HEK293 (cell line): ENCODE measurements around the gene TUBA8.
A peak's percentile ranks its signal among the peaks of the same experiment; 100 is the strongest.

Source experiments
- CTCF ChIA-PET: fragments of 350-600 bp; formaldehyde crosslinking; extraction: SDS; loops from one replicate; lab custom pipeline; 2021; ENCODE audit warnings: antibody characterized with exemption; lab: Yijun Ruan, JAX
- POLR2A ChIA-PET: fragments of 300-600 bp; formaldehyde crosslinking; extraction: SDS; loops from one replicate; lab custom pipeline; 2020; ENCODE audit warnings: antibody characterized with exemption, inconsistent platforms; lab: Yijun Ruan, JAX
- H3K27ac ChIP-seq: fragments of 200-500 bp; sonication (Bioruptor generic); 2 replicates; pipeline ENCODE4 v1.5.1; 2014; ENCODE audit warnings: low read depth, low read length, control low read depth, inconsistent platforms; ENCODE audit errors: extremely low read depth
- H3K36me3 ChIP-seq, 2 experiments: fragments of 200-500 bp in 1 of 2; sonication (Bioruptor generic) in 1 of 2; 1 replicate in 1 of 2; 2 replicates in 1 of 2; pipeline ENCODE4 v1.5.1; 2014 to 2017; ENCODE audit warnings: inconsistent platforms in 2 of 2, low read length in 2 of 2; ENCODE audit not compliant: control insufficient read depth in 2 of 2, insufficient read depth in 1 of 2
- H3K4me1 ChIP-seq: fragments of 200-500 bp; sonication (Bioruptor generic); 2 replicates; pipeline ENCODE4 v1.5.1; 2014; ENCODE audit warnings: mild to moderate bottlenecking, low read length, inconsistent platforms; ENCODE audit not compliant: control insufficient read depth, insufficient read depth
- H3K4me3 ChIP-seq: 2 replicates; pipeline ENCODE4 v1.5.1; 2011; ENCODE audit warnings: low read depth, mild to moderate bottlenecking, control low read depth, low read length, moderate library complexity
- H3K9me3 ChIP-seq: fragments of 200-500 bp; sonication (Bioruptor generic); 2 replicates; pipeline ENCODE4 v1.5.1; 2014; ENCODE audit warnings: low read depth, low read length, inconsistent platforms; ENCODE audit not compliant: control insufficient read depth, insufficient read depth
- BCL6B ChIP-seq: fragments of 450-650 bp; formaldehyde crosslinking; IDR thresholded peaks from 2 replicates; pipeline ENCODE4 v1.5.1; 2017; ENCODE audit warnings: missing biosample characterization, missing genetic modification characterization
- EGR2 ChIP-seq: fragments of 450-650 bp; formaldehyde crosslinking; IDR thresholded peaks from 2 replicates; pipeline ENCODE4 v1.5.1; 2016; ENCODE audit warnings: low read depth, missing biosample characterization, missing genetic modification characterization
- KLF16 ChIP-seq: fragments of 450-650 bp; formaldehyde crosslinking; IDR thresholded peaks from 2 replicates; pipeline ENCODE4 v1.5.1; 2017; ENCODE audit warnings: missing biosample characterization, missing genetic modification characterization
- KLF17 ChIP-seq: fragments of 450-650 bp; formaldehyde crosslinking; IDR thresholded peaks from 2 replicates; pipeline ENCODE4 v1.5.1; 2016; ENCODE audit warnings: missing biosample characterization, missing genetic modification characterization
- MEIS1 ChIP-seq: sonication (generic); formaldehyde crosslinking; IDR thresholded peaks from 2 replicates; pipeline ENCODE4 v1.8.1; 2022; ENCODE audit warnings: missing genetic modification reagents, mild to moderate bottlenecking, borderline replicate concordance
- SETDB1 ChIP-seq: IDR thresholded peaks from one replicate; pipeline ENCODE4 v1.6.1; 2017; ENCODE audit warnings: mild to moderate bottlenecking, low read length, moderate library complexity, mixed read lengths; ENCODE audit not compliant: insufficient read length
- SP3 ChIP-seq: fragments of 450-650 bp; formaldehyde crosslinking; IDR thresholded peaks from 2 replicates; pipeline ENCODE4 v1.5.1; 2016; ENCODE audit warnings: missing biosample characterization, missing genetic modification characterization
- TRIM28 ChIP-seq: IDR thresholded peaks from 2 replicates; pipeline ENCODE4 v1.6.1; 2011; ENCODE audit warnings: low read length, control low read depth, borderline replicate concordance
- TSHZ1 ChIP-seq: fragments of 450-650 bp; formaldehyde crosslinking; IDR thresholded peaks from 2 replicates; pipeline ENCODE4 v1.5.1; 2016; ENCODE audit warnings: missing biosample characterization, missing genetic modification characterization, borderline replicate concordance
- ZBTB20 ChIP-seq: fragments of 450-650 bp; formaldehyde crosslinking; IDR thresholded peaks from 2 replicates; pipeline ENCODE4 v1.5.1; 2016; ENCODE audit warnings: missing biosample characterization, missing genetic modification characterization
- ZBTB21 ChIP-seq: fragments of 450-650 bp; formaldehyde crosslinking; IDR thresholded peaks from 2 replicates; pipeline ENCODE4 v1.5.1; 2017; ENCODE audit warnings: missing biosample characterization, missing genetic modification characterization
- ZBTB26 ChIP-seq: fragments of 450-650 bp; formaldehyde crosslinking; optimal IDR thresholded peaks from 2 replicates; pipeline ENCODE3; 2016; ENCODE audit warnings: missing biosample characterization, mild to moderate bottlenecking, missing genetic modification characterization
- ZFP3 ChIP-seq: fragments of 450-650 bp; formaldehyde crosslinking; IDR thresholded peaks from 2 replicates; pipeline ENCODE4 v1.5.1; 2016; ENCODE audit warnings: low read depth, missing biosample characterization, missing genetic modification characterization
- ZNF10 ChIP-seq: fragments of 450-650 bp; formaldehyde crosslinking; IDR thresholded peaks from 2 replicates; pipeline ENCODE4 v1.5.1; 2017; ENCODE audit warnings: missing biosample characterization, missing genetic modification characterization
- ZNF132 ChIP-seq: fragments of 450-650 bp; formaldehyde crosslinking; IDR thresholded peaks from 2 replicates; pipeline ENCODE4 v1.5.1; 2017; ENCODE audit warnings: missing biosample characterization, missing genetic modification characterization, borderline replicate concordance
- ZNF138 ChIP-seq: fragments of 450-650 bp; formaldehyde crosslinking; IDR thresholded peaks from 2 replicates; pipeline ENCODE4 v1.5.1; 2016; ENCODE audit warnings: missing biosample characterization, missing genetic modification characterization, borderline replicate concordance
- ZNF169 ChIP-seq: fragments of 450-650 bp; formaldehyde crosslinking; IDR thresholded peaks from 2 replicates; pipeline ENCODE4 v1.5.1; 2016; ENCODE audit warnings: missing biosample characterization, missing genetic modification characterization
- ZNF341 ChIP-seq: fragments of 450-650 bp; formaldehyde crosslinking; IDR thresholded peaks from 2 replicates; pipeline ENCODE4; 2016; ENCODE audit warnings: low read depth, missing biosample characterization, missing genetic modification characterization
- ZNF366 ChIP-seq: fragments of 450-650 bp; formaldehyde crosslinking; conservative IDR thresholded peaks from 2 replicates; pipeline ENCODE4 v1.5.1; 2016; ENCODE audit warnings: missing biosample characterization, missing genetic modification characterization
- ZNF660 ChIP-seq: fragments of 450-650 bp; IDR thresholded peaks from 2 replicates; pipeline ENCODE4 v1.5.1; 2018; ENCODE audit warnings: missing biosample characterization, mild to moderate bottlenecking, missing genetic modification characterization
- ZNF677 ChIP-seq: fragments of 450-650 bp; IDR thresholded peaks from 2 replicates; pipeline ENCODE4 v1.5.0; 2018; ENCODE audit warnings: missing biosample characterization, mild to moderate bottlenecking, missing genetic modification characterization, moderate library complexity
- ZNF704 ChIP-seq: fragments of 450-650 bp; formaldehyde crosslinking; IDR thresholded peaks from 2 replicates; pipeline ENCODE4 v1.5.1; 2016; ENCODE audit warnings: missing biosample characterization, missing genetic modification characterization
- ZNF707 ChIP-seq: fragments of 450-650 bp; formaldehyde crosslinking; IDR thresholded peaks from 2 replicates; pipeline ENCODE4 v1.5.1; 2016; ENCODE audit warnings: missing biosample characterization, missing genetic modification characterization
- ZNF76 ChIP-seq: fragments of 450-650 bp; formaldehyde crosslinking; IDR thresholded peaks from 2 replicates; pipeline ENCODE4; 2016; ENCODE audit warnings: low read depth, missing biosample characterization, missing genetic modification characterization, borderline replicate concordance
- ZNF768 ChIP-seq: fragments of 450-650 bp; formaldehyde crosslinking; IDR thresholded peaks from 2 replicates; pipeline ENCODE4 v1.5.1; 2018; ENCODE audit warnings: missing biosample characterization, mild to moderate bottlenecking, missing genetic modification characterization
- ZNF785 ChIP-seq: fragments of 450-650 bp; formaldehyde crosslinking; IDR thresholded peaks from 2 replicates; pipeline ENCODE4 v1.5.1; 2016; ENCODE audit warnings: missing biosample characterization, missing genetic modification characterization
- ZSCAN23 ChIP-seq: fragments of 450-650 bp; formaldehyde crosslinking; IDR thresholded peaks from 2 replicates; pipeline ENCODE4 v1.5.1; 2016; ENCODE audit warnings: missing biosample characterization, missing genetic modification characterization

Gene TUBA8

GRCh38 chr22:18077087-18077638 lies 33.4 kb upstream of the TUBA8 start (continued):
- TF ChIP-seq TSHZ1 = no peak
- no peak for TF ChIP-seq ZFP3
- TF ChIP-seq ZNF10 (tag by site-specific recombination) = no peak
- no peak for TF ChIP-seq ZNF785 (tag by site-specific recombination)
- no peak for TF ChIP-seq KLF16 (tag by site-specific recombination)
- TF ChIP-seq MEIS1 (CRISPR knock-in tag) = no peak
- TF ChIP-seq ZBTB20 (tag by site-specific recombination) = no peak

- ChIA-PET CTCF (interaction anchor here (0.6 to 8.8 kb wide), 29 partner anchors 8 to 906 kb away, joined by 3 to 279 read pairs (median 4); partner anchors contain the start of gene MICAL3), POLR2A (interaction anchor here (0.6 to 2.9 kb wide), 23 partner anchors 9 to 714 kb away, joined by 3 to 13 read pairs (median 3); partner anchors contain the start of genes CECR2, MICAL3 and USP18)
- H3K4me3 ChIP-seq = peak within 1 kb of the TSS; percentile 96
- peak within 1 kb of the TSS; percentile 67 for H3K27ac ChIP-seq
- peaks cover 21 to 36% of the 10 kb centered on the region in 2 experiments for H3K36me3 ChIP-seq
- H3K4me1 ChIP-seq = no peaks in the 10 kb centered on the region
- H3K9me3 ChIP-seq = no peaks in the 10 kb centered on the region
- no peak for TF ChIP-seq BCL6B (tag by site-specific recombination)
- no peak for TF ChIP-seq ZNF132
- no peak for TF ChIP-seq ZNF707 (tag by site-specific recombination)
- no peak for TF ChIP-seq ZNF677 (tag by site-specific recombination)
- TF ChIP-seq SP3 (tag by site-specific recombination) = peak; percentile 89
- no peak for TF ChIP-seq KLF17 (tag by site-specific recombination)
- no peak for TF ChIP-seq ZSCAN23 (tag by site-specific recombination)
- TF ChIP-seq ZNF169 (tag by site-specific recombination) = no peak
- peak; percentile 97 for TF ChIP-seq ZNF76 (tag by site-specific recombination)
- peak; percentile 8; the same call in 1 of the 2 replicates for TF ChIP-seq ZNF660 (tag by site-specific recombination)
- no peak for TF ChIP-seq ZNF10 (tag by site-specific recombination)
- 0 out of 2 replicates have a peak, but pooled peaks have one; percentile 31 for TF ChIP-seq TRIM28
- TF ChIP-seq SETDB1 = no peak
- peak; percentile 56; the same call in 1 of the 2 replicates for TF ChIP-seq EGR2 (tag by site-specific recombination)
- TF ChIP-seq ZNF704 = 0 out of 2 replicates have a peak, but pooled peaks have one; percentile 10
- TF ChIP-seq ZNF341 = no peak
- no peak for TF ChIP-seq ZNF138 (tag by site-specific recombination)
- peak; percentile 89 for TF ChIP-seq ZBTB26 (tag by site-specific recombination)
- no peak for TF ChIP-seq ZNF366
- no peak for TF ChIP-seq ZNF768 (tag by site-specific recombination)
- no peak for TF ChIP-seq ZBTB21 (tag by site-specific recombination)
These were observed 32.8 kb upstream of the TUBA8 start, which contains the start of gene PEX26 for GRCh38 chr22:18077639-18078328. Gene PEX26 (plus strand): TSS chr22:18077990. CDS start chr22:18078377, 387 bp downstream.
